Measurements from ENCODE around the gene MISFA. TPM values are rescaled to one million over a fixed set of nuclear protein-coding genes. Genes with fewer than 3 reads are reported as not detected.

The MISFA gene
- 0.36 and 0.97 TPM in 2 replicates for total RNA-seq

GRCh38 chr11:18599739-18600230 lies at the start of gene MISFA:
TSS of gene MISFA (plus strand) at chr11:18599789. CDS start at chr11:18599929, 140 bp downstream.

GRCh38 chr11:18588297-18589252 lies 11.0 kb upstream of the MISFA start, which contains the start of gene UEVLD:
TSS of gene UEVLD (minus strand) at chr11:18588734. CDS start at chr11:18588654, 80 bp downstream.

GRCh38 chr11:18634140-18635032 lies 34.8 kb downstream of the MISFA start, which contains the start of gene SPTY2D1:
TSS of gene SPTY2D1 (minus strand) at chr11:18634342. CDS start at chr11:18634257, 85 bp downstream.

Other genes starting within 250 kb of the MISFA start
- 1,015 and 1,209 TPM in 2 replicates for gene LDHA, start 205.2 kb upstream of the MISFA start, total RNA-seq
- 0.16 TPM in 1 of 2 replicates, not detected in the other for gene LDHC, start 187.5 kb upstream of the MISFA start, total RNA-seq
- gene LDHAL6A, start 143.9 kb upstream of the MISFA start, total RNA-seq, result not detected in 2 replicates
- 72.9 and 88.6 TPM in 2 replicates for gene TSG101, start 72.8 kb upstream of the MISFA start, total RNA-seq
- 23.4 and 29.0 TPM in 2 replicates for gene UEVLD, start 11.1 kb upstream of the MISFA start, total RNA-seq
- 23.6 and 36.8 TPM in 2 replicates for gene SPTY2D1, start 34.6 kb downstream of the MISFA start, total RNA-seq
- gene TMEM86A, start 99.0 kb downstream of the MISFA start, total RNA-seq, result 1.5 and 1.9 TPM in 2 replicates
- gene IGSF22, start 126.4 kb downstream of the MISFA start, total RNA-seq, result under 0.01 TPM in 1 of 2 replicates, not detected in the other
- gene PTPN5, start 192.0 kb downstream of the MISFA start, total RNA-seq, result 0.32 TPM in 1 of 2 replicates, not detected in the other